ENCODE results near the gene SUGCT.

GRCh38 chr7:40720416-40720815 is 585.6 kb downstream of the SUGCT start:
- TF ChIP-seq CTCF (IDR thresholded peaks at IDR 0.05): no peak
- TF ChIP-seq POLR2A (IDR thresholded peaks at IDR 0.05): no peak
- no peak for TF ChIP-seq EP300 (IDR thresholded peaks at IDR 0.05)

Measured in stomach (tissue), 4 donors.